NCI-H2196 (cell line): ENCODE measurements around the gene TMEM128.
"Not testable (repeated sequence)": the region's sequence is repeated elsewhere in the genome, so short reads cannot be mapped to it uniquely, and the experiment has no call there.

Experiments used
- DNase-seq: peaks from one replicate; lab custom pipeline; 2025; ENCODE audit not compliant: unreplicated experiment; lab: John Stamatoyannopoulos, UW

TMEM128 gene

GRCh38 chr4:4256799-4257198 is 8.8 kb upstream of the TMEM128 start:
- no peak for DNase-seq

DNA sequence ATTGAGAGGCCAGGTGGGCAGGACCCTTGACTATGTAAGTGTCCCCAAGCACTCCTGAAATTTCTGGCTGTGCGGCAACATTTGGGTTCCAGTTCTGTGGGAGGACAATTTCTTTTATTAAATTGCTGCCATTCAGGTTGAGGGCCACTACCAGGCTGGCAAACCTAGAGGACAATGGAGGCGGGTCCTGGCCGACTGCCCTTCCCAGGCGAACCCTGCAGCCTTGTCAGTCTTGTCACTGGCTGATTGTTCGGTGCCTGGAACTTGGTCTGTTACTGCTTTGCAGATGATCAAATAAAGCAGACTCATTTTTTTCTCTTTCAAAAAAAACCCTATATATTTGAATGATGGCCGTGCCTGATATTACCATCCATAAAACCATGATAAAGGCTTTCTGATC is 6.6 kb upstream of the TMEM128 start:
- DNase-seq = no peak

DNA sequence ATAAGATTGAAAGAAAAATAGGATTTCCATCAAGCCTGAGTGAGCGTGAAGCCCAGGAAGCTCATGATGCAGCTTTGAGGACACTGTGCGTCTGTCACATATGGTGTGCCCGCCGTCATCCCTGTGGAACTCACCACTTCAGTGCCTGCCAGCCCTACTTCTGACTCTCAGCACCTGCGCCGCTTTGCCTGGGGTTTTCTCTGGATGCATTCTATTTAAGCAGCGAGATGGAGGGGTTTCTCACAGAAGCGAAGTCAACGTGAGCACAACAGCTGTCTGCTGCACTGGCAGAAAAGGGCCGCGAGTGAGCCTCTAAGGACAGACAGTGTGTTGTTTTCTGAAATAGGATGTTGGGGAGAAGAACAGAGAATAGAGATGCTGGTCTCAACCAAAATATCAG is 6.2 kb upstream of the TMEM128 start:
- no peak for DNase-seq

- no peak for DNase-seq
Measured at GRCh38 chr4:4249866-4250265, 1.8 kb upstream of the TMEM128 start.

GRCh38 chr4:4249342-4249741 is 1.3 kb upstream of the TMEM128 start:
- DNase-seq = not testable (repeated sequence)

DNA sequence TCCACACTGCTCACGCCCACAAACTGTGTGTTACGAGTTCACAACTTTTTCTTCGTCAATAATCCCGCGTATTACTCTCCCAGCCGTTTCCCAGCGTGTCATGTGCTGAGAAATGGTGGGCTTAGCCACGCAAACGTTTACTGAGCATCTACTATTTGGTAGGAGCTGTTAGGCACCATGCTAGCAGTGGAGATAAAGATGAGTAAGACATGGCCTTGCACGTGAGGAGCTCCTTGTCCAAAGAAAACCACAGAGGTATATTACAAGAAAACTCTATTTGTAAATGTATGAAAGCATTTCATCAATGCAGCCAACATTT is 821 bp upstream of the TMEM128 start:
- no peak for DNase-seq

DNA sequence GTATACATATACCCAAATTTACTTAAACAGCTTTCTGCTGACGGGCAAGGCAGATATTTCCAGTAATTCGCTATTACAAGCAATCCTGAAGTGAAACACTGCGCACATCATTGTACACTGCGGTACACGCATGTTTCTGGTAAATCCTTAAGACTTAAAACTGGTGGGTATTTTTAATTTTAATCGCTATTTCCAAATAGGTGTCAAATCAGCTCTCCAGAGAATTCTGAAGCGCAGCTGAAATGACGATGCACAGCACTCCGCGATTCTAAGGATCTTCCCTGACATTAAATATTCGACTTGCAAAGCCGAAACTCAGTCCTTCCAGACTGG is 361 bp downstream of the TMEM128 start:
- DNase-seq = no peak

DNA sequence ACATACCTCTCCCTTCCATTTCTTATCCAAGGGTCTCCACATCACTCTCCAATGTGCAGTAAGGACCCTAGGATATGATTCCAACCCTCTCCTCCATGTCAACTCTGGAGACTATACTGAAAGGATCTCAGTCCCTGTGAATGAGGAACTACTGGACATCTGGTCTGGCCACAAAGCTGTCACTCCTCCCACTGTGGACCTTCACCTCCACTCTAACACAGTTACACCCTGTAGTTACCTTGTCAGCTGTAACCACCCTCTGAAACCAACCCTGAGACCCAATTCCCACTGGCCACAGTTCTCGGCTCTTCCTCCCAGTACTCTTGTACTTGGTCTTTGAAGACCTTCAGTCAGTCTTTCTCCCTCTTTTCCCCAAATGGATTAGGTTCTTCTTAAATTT is 2.9 kb downstream of the TMEM128 start:
- no peak for DNase-seq

GRCh38 chr4:4239551-4239950 is 8.5 kb downstream of the TMEM128 start:
- DNase-seq = not testable (repeated sequence)

GRCh38 chr4:4233610-4234009 is 14.4 kb downstream of the TMEM128 start:
- no peak for DNase-seq

DNA sequence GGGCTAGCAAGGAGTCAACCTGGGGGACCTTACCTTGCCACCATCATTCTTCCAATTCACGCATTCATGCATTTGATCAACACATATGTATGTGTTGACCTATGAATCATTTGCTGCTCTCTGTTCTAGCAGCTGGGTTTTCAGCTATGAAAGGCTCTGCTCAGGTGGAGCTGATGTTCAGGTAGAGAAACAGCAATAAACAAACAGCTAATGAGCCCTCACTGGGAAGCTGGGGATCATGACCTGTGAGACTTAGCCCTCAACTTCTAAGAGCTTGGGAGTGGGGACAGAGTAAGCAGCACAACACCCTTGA is 19.7 kb downstream of the TMEM128 start:
- no peak for DNase-seq

DNA sequence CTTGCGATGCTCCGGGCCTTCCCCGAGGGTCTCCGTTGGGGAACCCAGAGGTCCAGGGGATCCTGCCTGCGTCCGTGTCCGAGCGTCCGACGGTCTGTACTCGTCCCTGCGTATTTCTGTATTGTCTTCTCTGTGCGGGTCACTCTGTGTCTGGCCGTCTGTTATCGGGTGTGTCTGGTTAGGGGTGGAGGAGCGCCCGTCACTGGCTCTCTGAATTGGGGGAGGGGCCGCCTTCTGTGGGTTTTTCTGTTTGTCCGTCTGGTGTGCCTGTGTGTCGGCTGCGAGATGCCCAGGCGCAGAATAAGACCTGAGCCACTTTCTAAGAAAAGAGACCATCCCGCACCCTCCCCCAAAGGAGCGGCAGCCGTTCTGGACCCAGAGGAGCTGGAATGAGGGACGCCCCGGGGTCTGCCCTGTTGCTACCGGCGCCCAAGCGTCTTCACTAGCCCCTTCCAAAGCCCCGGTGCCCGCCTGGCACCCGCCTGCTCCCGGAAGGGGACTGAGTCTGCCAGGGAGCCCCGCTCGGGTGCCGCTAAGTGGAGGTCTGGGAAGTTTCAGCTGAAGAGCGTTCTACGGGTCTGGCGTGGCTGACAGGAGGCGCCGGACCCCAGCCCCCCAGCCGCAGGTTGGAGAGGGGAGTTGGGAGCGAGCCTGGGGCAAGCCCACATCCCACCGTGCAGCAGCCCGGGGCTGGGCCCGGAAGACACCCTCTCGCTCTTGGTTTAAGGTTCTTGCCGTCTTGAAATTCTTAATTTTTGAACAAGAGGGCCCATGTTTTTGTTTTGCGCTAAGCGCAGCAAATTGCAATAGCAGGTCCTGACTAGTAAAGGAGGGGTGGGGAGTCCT is 20.3 kb downstream of the TMEM128 start:
- DNase-seq = no peak

DNA sequence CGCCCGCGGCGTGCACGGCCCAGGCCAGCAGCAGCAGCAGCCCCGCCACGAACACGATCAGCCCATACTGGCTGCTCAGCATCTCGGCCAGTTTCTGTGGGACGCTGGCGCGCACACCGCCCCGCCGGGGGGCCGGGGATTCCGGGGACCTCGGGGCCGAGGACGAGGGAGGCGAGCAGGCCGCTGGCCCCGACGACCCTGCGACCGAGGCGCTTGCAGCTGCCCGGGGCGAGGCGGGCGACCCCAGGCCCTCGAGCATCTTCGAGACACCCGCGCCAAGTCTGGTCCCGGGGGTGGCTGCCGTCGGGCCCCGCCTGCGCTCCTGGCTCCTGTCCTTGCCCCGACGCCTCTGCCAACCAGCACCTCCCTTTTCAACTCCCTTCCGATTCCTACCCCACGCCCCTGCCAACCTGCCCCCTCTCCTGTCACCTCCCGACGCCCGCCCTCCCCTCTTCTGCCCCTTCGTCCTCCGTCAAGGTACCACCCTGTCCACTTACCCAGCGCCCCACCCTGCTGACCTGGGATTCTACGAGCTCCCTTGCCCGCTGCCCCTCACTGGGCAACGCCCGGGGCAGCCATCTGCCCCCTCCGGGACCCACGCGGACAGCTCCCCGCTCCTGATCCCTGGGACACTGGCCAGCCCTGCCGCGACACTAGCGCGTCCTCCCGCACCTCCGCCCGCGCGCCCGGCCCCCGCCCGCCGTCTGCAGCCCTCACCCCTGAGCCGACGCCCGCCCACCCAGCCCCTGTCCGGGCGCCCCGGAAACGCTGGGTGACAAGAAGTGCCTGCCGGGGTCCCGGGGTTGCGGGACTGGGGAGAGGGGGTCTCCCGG is 21.2 kb downstream of the TMEM128 start, which contains the start of gene OTOP1:
Gene OTOP1, minus strand, starts transcription at position 324 of the 833 bp plus-strand sequence. Its CDS starts 65 bp downstream, at position 259.
- no peak for DNase-seq

DNA sequence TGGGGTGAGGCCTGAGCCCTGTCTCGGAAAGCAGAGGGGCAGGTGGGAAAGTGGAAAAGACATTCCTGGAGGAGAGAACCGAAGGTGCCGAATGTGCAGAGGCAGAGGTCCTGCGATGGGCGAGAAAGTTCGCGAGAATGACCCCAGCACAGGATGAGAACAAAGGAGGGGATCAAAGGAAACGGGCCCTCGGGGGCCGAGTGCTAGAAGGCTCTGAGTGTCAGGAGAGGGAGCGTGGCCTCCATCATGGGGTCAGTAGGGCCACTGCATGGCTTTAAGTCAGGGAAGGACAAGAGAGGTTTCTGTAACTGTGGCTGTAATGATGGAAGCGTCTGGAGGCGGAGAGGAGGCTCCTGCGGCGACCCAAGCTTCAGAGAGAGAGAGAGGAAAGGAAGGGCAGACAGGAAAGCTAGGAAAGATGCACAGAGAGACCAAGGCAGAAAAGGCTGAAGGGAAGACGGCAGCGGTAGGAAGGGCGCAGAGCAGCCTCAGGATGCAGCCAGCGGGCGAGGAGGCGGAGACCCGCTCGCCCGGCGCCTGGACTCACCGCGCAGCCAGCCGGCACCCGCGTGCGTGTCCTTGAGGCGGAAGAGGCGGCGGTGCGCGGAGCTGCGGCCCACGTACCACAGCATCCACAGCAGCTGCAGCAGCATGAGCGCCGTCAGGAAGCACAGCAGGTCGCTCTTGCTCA is 22.0 kb downstream of the TMEM128 start:
- DNase-seq = no peak

DNA sequence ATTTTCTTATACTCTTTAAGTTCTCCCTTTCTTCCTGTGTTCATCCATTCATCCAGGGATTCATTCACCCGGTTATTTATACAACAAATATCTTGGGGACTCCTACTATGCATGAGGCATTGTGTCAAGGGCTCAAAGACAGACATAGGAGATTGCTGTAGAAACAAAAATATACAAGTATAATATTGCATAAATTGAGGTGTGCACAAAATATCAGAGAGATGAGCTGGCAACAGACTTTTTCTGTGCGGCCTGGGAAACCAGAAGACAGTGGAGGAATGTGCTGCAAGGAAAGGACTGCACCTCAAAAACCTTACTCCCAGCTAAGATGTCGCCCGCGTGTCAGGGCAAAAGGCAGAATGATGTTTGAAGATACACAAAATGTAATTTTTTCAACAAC is 30.9 kb downstream of the TMEM128 start:
- DNase-seq = no peak

DNA sequence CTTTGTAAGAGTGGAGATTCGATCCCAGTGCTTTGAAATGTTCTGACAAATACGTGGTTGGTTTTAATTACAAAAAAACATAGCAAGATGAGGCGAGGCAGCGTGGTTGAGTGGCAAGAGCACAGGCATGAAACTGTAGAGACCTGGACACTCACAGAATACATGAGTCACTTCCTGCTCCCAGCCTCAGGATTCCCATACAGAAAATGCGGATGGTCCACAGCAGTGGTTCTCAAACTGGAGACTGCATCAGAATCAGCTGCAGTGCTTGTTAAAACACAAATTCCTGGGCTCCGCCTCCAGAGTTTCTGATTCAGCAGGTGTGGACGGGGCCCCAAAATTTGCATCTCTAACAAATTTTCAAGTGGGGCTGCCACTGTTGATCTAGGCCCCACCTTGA is 31.4 kb downstream of the TMEM128 start:
- DNase-seq = no peak

DNA sequence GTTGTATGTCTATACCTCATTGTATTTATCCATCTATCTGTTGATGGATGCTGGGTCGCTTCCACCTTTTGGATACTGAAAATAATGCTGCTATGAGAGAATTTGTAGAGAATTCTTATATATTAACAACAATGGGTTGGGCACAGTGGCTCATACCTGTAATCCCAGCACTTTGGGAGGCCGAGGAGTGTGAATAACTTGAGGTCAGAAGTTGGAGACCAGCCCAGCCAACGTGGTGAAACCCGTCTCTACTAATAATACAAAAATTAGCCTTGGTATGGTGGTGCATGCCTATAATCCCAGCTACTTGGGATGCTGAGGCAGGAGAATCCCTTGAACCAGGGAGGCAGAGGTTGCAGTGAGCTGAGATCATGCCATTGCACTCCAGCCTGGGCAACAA is 34.3 kb downstream of the TMEM128 start:
- DNase-seq = not testable (repeated sequence)

- no peak for DNase-seq
Measured at GRCh38 chr4:4206204-4206603, 41.8 kb downstream of the TMEM128 start.

DNA sequence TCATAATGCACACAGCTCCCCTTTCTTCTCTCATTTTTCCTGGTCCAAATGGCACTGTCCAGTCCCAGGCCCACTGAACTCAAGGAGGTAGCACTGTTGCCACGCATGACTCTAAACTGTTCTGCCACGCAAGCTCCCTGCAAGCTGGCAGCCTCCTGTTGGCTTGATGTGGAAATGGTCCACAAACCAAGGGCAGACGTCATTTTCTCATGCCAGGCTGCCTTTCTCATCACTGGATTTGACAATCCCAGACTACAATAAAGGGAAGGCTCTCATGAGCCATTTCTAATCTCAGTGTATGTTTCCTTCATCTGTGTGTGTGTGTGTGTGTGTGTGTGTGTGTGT is 43.6 kb downstream of the TMEM128 start:
- DNase-seq = no peak

DNA sequence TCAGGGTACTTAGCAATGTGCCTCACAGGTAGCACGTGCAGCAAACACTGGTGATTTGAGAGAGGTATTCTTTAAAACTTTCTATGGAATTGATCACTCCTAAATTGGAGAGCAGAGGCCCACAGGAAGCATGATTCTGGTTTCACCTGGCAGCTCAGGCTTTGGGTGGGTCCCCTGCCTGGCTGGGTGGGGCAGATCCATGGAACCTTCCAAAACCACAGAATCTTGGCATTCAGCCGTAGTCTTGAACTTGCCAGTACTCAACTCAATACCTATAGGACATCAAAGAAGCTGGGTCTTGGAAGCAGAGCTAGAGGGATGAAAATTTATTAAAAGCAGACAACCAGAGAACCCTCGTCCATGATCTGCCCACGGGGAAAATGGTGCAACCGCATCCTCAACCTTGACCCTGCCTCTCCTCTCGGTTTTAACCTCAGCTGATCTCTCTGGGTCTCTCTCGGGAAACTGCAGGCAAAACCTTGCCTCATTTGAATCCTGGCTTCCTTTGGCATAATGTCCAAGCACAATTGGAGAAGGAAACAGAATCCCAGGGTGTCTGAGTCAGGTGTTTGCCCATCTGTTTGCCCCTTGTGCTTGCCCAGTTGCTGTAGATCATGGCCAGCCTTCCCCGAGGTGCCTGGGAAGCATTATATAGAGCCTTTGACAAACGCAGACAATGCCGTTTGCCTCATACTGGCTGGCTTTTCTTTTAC is 44.2 kb downstream of the TMEM128 start:
- DNase-seq = no peak

GRCh38 chr4:4202510-4202909 is 45.5 kb downstream of the TMEM128 start:
- no peak for DNase-seq
